ENCODE results near the gene LIAS.
"Not testable (repeated sequence)": the region's sequence is repeated elsewhere in the genome, so short reads cannot be mapped to it uniquely, and the experiment has no call there.

The LIAS gene

DNA sequence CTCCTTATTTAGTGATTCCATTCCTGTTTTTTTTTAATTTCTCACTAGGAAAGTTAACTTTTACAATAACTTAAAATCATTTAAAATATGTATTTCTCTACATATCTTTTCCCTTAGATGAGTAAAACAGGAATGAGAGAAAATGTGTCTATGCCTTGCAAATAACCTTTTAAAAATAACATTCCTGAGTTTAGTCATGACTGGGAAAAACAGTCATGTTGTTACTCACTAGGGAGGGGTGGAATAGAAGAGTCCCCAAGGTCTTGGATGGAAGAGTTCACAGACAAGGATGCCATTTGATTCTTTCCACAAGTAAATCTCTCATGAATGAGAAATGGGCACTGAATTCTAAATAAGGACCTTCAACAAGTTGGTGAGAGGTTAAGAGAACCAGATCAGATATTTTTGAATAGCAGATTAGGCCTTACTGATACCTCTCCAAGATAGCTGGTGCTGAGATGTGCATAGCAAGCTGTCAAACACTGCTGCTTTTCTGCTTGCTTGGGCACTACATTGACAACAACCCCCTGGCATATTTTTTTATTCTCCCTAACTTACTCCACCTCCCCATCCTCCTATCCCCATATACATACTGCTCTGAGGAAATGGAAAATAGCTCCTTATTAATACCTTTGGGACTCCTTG is 43.3 kb downstream of the LIAS start:
- DNase-seq = no peak

DNA sequence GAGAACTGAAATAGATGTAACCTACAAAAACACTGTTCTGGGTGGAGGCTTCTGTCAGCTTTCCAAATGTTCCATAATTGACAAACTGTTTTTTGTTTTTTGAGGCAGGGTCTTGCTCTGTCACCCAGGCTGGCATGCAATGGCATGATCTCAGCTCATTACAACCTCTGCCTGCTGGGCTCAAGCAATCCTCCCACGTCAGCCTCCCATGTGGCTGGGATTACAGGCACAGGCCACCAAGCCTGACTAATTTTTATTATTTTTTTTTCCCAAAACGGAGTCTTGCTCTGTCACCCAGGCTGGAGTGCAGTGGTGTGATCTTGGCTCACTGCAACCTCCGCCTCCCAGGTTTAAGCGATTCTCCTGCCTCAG is 43.8 kb downstream of the LIAS start:
- DNase-seq = not testable (repeated sequence)

DNA sequence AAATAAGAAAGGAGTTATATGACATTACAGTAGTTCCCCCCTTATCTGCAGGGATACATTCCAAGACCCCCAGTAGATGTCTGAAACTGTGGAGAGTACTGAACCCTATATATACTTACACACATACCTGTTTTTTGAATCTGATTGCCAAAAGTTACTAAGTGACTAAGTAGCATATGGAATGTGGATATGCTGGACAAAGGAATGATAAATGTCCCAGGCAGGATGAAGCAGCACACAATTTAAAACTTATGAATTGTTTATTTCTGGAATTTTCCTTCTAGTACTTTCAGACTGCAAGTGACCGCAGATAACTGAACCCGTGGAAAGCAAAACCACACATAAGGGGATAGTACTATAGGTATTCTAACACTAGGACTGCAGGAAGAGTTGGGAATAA is 45.7 kb downstream of the LIAS start:
- no peak for DNase-seq

DNA sequence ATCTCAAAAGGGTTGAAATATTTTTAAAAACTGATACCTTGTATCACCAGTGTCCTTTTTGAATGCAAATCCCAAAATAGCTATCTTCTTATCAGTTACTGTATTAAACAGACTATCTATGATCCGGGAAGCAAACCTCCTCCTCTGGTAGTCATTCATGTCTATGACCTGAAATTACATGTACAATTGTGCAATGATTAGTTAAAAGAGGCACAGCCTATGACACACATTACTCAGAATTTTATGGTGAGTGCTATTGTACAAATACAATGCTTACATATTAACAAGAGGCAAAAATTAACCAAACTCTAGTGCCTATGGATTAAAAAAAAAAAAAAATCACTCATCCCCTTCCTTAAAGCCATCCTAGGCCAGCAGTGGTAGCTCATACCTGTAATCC is 46.7 kb downstream of the LIAS start:
- DNase-seq = no peak

DNA sequence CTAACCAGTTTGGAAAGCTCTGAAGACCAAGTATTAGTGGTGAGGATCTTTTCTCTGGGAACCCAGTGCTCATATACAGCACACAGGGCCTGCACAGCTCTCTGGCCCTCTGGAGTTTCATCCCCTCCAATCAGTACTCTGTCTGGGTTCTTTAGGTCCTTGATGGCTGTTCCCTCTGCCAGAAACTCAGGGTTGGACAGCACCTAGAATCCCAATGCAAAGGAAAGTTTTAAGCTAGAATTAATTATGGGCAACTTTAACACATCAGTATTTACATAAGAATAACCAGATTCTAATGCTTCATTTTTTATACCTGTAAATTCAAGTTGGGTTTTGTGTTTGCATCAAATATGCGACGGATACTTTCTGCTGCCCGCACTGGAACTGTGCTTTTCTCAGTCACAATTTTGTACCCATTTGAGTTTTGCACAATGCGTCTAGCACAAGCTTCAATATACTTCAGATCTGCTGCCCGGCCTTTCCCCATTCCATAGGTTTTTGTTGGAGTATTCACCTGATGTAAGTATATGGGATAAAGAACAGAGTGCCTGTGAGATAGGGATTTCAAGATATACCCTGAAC is 51.6 kb downstream of the LIAS start:
- DNase-seq = no peak

DNA sequence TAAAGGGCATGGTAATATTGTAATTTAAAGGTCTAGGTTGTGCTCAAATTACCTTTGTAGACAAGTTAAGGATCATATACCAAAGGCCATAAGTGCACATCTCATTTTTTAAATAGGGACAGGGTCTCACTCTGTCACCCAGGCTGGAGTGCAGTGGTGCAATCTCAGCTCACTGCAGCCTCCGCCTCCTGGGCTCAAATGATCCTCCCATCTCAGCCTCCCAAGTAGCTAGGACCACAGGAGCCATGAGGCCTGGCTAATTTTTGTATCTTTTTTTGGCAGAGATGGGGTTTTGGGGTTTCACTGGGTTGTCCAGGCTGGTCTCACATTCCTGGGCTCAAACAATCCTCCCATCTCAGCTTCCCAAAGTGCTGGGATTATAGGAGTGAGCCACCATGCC is 55.4 kb downstream of the LIAS start:
- not testable (repeated sequence) for DNase-seq

DNA sequence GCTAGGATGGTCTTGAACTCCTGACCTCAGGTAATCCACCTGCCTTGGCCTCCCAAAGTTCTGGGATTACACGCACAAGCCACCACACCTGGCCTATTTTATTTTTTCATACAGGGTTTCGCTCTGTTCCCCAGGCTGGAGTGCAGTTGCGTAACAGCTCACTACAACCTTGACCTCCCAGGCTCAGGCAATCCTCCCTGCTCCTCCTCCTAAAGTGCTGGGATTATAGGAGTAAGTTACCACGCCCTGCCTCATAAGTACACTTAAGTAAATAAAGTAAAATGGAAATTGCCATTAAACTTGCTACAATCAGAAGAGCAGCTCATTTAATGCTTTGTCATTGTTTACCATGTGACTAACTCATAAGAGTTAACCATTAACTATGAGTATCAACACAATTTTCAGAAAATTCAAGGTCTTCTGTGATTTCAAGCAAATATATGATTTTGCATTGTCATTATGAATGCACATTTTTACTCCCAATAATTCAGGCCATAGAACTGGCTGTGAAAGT is 56.1 kb downstream of the LIAS start:
- DNase-seq = no peak

DNA sequence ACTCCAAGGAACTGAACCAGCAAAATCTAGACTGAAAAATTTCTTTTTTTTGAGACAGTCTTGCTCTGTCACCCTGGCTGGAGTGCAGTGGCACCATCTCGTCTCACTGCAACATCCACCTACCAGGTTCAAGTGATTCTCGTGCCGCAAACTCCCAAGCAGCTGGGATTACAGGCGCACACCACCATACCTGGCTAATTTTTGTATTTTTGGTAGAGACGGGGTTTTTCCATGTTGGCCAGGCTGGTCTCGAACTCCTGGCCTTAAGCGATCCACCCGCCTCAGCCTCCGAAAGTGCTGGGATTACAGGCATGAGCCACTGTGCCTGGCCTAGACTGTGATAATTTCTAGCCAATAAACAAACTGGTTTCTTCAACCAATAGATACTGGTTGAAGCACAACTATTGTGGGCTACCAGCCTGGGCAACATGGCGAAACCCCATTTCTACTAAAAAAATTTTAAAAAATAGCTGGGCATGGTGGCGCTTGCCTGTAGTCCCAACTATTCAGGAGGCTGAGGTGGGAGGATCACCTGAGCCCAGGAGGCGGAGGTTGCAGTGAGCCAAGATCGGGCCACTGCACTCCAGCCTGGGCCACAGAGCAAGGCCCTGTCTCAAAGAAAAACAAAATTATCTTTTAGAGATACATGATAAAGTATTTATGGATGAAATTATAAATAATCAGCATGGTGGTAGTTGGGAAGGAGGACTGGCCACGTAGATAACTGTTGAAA is 57.0 kb downstream of the LIAS start:
- not testable (repeated sequence) for DNase-seq

DNA sequence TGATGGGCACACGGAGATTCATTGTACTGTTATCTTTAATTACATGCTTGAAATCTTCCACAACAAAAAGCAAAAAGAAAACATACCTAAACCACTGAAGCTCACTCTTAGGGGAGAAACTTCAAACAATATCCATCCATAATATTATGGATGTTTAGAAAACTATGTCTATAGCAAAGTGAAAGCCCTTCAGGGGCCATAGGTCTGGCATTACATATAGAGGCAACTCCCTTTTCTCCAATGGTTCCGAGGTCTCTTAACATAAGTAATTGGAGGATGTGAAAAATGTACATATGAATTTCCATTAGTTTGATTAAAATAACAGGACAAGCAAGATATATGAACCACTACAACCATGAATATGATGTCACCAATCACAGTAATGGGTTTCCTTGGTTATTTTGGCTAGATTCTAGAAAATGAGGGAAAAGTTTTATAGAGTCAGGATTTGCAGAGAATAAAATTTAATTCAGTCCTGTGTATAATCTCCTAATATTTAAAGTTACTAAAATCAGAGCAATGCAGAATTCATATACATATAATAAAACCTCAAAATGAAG is 57.6 kb downstream of the LIAS start:
- no peak for DNase-seq

DNA sequence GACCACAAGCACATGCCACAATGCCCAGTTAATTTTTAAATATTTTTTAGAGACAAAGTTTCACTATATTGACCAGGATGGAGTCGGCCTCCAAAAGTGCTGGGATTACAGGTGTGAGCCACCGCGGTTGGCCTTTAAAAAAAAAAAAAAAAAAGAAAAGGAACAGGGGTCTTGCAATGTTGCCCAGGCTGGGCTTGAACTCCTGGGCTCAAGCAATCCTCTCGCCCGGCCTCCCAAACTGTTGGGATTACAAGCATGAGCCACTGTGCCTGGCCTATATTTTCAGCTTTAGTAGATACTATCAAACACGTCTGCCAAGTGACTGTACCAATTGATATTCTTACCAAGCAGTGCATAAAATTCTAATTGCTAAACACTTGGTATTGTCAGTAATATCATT is 59.6 kb downstream of the LIAS start:
- DNase-seq = no peak

DNA sequence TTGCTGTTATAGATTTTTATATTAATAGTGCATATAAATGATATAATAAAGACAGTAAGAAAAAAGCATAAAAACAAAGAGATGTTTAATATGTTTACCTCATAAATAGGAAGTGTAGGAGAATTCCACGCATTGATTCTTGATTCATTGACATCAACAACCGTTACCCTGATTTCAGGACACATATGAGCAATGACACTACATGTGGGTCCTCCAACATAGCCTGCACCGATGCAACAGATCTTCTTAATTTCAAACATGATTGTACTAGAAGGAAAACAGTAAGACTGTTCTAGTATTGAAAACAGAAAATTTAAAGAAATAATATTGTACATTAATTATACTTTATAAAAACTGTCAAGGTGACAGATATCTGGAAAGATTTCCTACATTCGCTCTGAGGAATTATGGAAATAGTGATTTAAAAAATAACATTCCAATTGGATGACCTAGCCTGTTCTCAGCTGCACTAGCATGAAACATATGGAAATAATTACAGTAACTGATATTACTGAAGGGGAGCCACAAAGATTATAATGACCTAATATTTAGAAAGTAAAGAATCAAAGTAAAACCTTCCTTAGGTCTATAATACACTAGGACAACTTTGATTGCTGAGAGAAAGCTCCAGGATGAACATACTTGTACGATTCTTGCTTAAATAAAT is 62.5 kb downstream of the LIAS start:
- no peak for DNase-seq

DNA sequence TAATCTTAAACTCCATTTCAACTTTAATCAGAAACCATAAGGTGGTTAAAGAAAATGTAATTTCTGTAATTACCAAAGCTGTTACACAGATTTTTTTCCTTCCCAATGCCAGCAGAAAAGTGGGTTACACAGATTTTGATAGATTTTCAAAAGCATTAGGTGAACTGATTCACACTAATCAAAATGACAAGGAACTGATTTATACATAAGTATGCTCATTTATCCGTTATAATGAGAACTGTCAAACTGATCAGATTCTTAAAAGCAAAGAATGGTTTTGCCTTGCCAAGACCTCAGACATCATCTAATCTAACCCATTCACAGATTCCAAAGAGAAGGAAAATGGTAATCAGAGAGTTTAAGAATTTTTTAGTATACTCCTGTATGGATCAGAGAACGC is 63.2 kb downstream of the LIAS start:
- DNase-seq = no peak

DNA sequence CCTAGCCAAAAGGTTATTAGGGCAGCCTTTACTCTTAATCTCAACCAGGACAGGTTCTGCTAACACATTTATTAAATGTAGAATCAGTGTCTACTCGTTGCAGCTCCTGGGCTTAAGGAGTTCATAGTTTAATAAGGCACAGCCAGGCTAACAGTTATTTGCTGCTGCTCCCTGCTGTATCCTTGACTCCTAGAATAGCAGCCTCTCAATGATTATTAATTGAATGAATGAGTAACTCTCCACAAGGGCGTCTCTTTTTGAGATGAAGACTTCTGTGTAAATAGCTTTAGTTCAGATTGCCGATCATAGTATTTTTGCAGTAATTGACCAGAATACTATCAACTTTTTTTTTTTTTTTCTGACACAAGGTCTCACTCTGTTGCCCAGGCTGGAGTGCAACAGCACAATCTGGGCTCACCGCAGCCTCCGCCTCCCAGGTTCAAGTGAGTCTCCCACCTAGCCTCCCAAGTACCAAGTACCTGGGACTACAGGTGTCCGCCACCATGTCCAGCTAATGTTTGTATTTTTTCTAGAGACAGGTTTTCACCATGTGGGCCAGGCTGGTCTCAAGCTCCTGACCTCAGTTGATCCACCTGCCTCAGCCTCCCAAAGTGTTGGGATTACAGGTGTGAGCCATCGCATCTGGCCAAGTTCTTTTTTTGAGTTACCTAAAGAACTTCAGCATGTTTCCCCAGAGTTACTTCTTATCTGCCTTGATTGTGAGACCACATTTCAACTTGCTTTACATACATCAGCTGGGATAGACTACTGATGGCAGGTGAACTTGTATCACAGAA is 65.5 kb downstream of the LIAS start:
- no peak for DNase-seq

DNA sequence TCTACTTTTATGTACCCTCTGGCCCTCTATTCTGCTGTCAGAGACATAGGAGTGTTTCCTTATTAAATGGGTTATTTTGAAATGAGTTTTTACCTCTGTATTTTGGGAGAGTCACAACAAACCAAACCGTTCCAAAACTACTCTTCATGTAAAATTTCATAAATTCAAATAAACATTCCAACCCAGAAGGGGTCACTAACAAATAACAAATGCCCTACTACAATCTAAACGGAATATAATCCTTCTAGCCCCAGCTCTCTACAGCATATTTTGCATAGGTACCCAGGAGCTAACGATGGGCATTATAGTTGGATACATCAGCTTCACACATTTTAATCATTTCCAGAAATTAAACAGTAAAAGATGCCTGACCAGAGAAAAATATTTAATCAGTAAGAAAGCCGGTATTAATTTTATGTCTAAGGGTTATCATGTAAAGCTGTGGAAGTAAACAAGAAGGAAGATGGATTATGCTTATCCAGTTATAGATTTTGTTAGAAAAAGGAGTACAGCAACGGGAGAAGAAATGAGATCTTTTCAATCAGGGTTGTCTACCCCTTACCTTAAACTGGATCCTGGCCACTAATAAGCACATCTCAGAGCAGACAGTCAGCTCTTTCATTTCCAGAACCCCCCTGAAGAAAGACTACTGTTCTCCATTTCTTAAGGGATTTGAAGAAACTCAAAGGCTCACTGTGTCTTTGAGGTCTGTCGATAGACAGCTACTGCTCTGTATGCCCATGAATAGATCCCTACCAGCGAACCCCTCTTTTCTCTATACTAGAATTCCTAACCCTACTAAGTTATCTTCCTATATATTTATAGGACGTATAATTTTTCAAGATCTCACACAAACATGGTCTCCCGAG is 67.2 kb downstream of the LIAS start:
- DNase-seq = no peak

DNA sequence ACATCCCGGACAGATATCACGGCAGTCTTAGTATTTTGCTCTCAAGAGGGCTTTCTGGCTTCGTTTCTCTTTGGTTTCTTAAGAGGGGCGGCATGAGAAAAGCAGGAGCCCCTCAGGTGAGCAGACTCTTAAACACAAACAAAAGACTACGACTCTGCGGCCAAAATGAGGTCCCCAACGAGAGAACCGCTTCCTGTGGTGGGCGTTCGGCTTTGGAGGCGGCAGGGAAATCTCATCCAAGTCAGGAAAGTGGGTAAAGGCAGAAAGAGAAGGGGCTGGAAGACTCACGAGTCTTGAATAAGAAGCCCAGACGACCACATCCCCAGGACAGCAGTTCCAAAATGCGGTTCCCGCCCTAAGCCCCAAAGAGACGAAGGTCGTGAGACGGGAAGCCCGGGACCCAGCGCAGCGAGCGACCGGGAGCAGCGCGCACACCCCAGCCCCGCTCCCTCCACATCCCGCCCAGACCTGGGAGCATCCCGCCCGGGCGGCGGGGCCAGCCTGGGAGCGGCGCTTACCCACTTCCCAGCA is 68.0 kb downstream of the LIAS start:
- DNase-seq = no peak

DNA sequence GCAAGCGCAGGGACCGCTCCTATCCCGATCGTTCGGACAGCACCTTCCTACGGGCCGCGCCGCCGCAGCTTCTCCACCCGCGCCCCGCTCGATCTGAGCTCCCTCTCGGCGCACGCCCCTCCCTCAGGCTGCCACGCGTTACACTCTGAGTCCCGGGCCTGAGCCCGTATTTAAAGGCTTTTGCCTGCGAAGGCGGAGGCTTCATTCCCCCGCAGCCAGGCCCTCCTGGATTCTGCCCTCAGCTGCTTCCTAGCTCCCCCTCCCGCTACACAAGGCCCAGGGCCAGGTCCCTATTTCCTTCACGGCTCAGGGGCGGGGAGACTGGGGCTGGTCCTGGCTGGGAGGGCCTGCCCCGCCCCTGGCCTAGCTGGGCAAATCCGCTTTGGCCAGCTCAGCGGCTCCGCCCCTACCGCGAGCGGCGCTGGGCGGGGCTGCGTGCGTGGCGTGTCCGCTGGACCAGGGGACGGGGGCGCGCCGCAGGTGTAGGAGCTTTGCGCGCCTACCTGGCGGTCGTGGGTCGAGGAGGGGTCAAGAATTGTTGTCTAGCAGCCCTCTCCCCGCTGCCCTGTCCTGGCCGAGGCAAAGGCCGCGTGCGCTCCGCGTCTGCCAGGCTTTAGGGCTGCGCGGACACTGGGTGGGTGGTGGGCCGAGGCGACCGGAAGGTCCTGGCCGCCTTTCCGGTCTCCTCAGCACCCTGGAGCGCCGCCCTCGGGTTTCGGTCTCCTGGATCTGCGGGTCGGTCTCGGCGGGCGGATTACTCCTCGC is 68.6 kb downstream of the LIAS start, which contains the start of gene UGDH:
UGDH (minus strand) TSS at position 144 of the 765 bp plus-strand sequence. CDS start 5,927 bp downstream, outside the sequence.
- peak; percentile 40 for DNase-seq

DNA sequence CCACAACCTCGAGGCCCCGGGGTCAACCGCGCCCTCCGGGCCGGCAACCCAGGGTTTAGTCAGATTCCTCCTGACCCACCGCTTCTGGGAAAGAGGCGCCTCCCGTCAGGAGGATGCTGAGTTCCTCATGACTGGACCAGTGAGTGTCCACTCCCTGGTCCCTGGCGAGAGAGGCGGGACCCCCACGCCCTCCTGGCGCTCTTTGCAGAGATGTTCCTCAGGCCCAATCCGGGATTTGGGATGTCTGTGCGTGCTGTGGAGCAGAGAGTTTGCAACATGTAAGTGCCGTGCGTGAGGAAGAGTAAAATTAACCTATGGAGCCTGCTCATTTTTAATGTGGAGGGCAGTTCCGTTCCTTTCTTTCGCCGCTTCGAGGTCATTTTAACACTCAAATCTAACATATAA is 69.2 kb downstream of the LIAS start:
- no peak for DNase-seq
